Common myeloid progenitor, CD34-positive (primary cell): ENCODE measurements around the gene NPY2R.

ENCODE experiments used
- CTCF ChIA-PET: fragments of 350-600 bp; sonication (Branson Sonifier 250); formaldehyde crosslinking; loops from one replicate; lab custom pipeline; 2021; ENCODE audit warnings: antibody characterized with exemption; lab: Charles Lee
- POLR2A ChIA-PET: fragments of 350-600 bp; sonication (Branson Sonifier 250); formaldehyde crosslinking; loops from one replicate; lab custom pipeline; 2021; ENCODE audit warnings: antibody characterized with exemption; lab: Charles Lee
- DNase-seq, 3 donors: peaks; one replicate each; pipeline versions ENCODE4 v3.0.0 to v3.0.0-alpha.2; 2013
- H3K27ac ChIP-seq, 2 experiments: 1 replicate in 1 of 2; 2 replicates in 1 of 2; pipeline ENCODE4 v1.7.0; 2013; ENCODE audit warnings: inconsistent platforms in 2 of 2, low read length in 2 of 2, mild to moderate bottlenecking in 2 of 2, low read depth in 1 of 2, moderate library complexity in 1 of 2; ENCODE audit not compliant: severe bottlenecking in 2 of 2, insufficient read depth in 1 of 2, poor library complexity in 1 of 2
- H3K27me3 ChIP-seq, 5 experiments: replicated peaks in 2 of 5; 1 replicate in 3 of 5; 2 replicates in 2 of 5; pipeline versions ENCODE4 v1.6.1 to v1.7.0; 2013; ENCODE audit warnings: low read length in 4 of 5, mild to moderate bottlenecking in 2 of 5, moderate library complexity in 2 of 5, inconsistent platforms in 1 of 5; ENCODE audit not compliant: insufficient read depth in 5 of 5, control insufficient read depth in 4 of 5
- H3K36me3 ChIP-seq, 4 experiments: 1 replicate in 2 of 4; 2 replicates in 2 of 4; pipeline versions ENCODE4 v1.6.1 to v1.7.0; 2013; ENCODE audit warnings: low read length in 3 of 4, control low read depth in 1 of 4, mild to moderate bottlenecking in 1 of 4; ENCODE audit not compliant: control insufficient read depth in 4 of 4, insufficient read depth in 4 of 4
- H3K4me1 ChIP-seq, 4 experiments: 1 replicate in 3 of 4; 2 replicates in 1 of 4; pipeline versions ENCODE4 v1.6.1 to v1.7.1; 2013; ENCODE audit warnings: low read length in 3 of 4, mild to moderate bottlenecking in 3 of 4, control low read depth in 1 of 4, inconsistent platforms in 1 of 4, moderate library complexity in 1 of 4; ENCODE audit not compliant: control insufficient read depth in 4 of 4, insufficient read depth in 4 of 4; ENCODE audit errors: control extremely low read depth in 1 of 4
- H3K4me3 ChIP-seq, 7 experiments: 1 replicate in 4 of 7; 2 replicates in 3 of 7; pipeline versions ENCODE4 v1.5.1 to v1.7.0; 2013; ENCODE audit warnings: mild to moderate bottlenecking in 7 of 7, low read length in 6 of 7, moderate library complexity in 6 of 7, inconsistent platforms in 2 of 7, low read depth in 2 of 7, control low read depth in 1 of 7; ENCODE audit not compliant: insufficient read depth in 4 of 7, control insufficient read depth in 1 of 7; ENCODE audit errors: extremely low read depth in 1 of 7
- H3K9me3 ChIP-seq, 5 experiments: 1 replicate in 4 of 5; 2 replicates in 1 of 5; pipeline versions ENCODE4 v1.6.1 to v1.7.1; 2013; ENCODE audit warnings: low read length in 4 of 5, mild to moderate bottlenecking in 2 of 5, inconsistent platforms in 1 of 5, low read depth in 1 of 5, moderate library complexity in 1 of 5; ENCODE audit not compliant: control insufficient read depth in 4 of 5, insufficient read depth in 2 of 5; ENCODE audit errors: control extremely low read depth in 1 of 5
- WGBS: methylation state at CpG from one replicate; pipeline ENCODE4 v1.1.5; 2013; ENCODE audit not compliant: insufficient coverage; 5-methylcytosine and 5-hydroxymethylcytosine counted together

Gene NPY2R

GRCh38 chr4:155186972-155187371, 21.5 kb upstream of the NPY2R start:
- no peak for DNase-seq
- ChIA-PET CTCF (no interaction called here), POLR2A (no interaction called here)
- Histone ChIP-seq H3K36me3 (no peaks in the 10 kb centered on the region), H3K27me3 (no peaks in the 10 kb centered on the region), H3K9me3 (no peaks in the 10 kb centered on the region), H3K27ac (no peak overlapping the region), H3K4me1 (no peaks in the 10 kb centered on the region), H3K4me3 (no peak overlapping the region)
- WGBS = no CpG with 5 or more reads among the region's 2 CpGs

DNA sequence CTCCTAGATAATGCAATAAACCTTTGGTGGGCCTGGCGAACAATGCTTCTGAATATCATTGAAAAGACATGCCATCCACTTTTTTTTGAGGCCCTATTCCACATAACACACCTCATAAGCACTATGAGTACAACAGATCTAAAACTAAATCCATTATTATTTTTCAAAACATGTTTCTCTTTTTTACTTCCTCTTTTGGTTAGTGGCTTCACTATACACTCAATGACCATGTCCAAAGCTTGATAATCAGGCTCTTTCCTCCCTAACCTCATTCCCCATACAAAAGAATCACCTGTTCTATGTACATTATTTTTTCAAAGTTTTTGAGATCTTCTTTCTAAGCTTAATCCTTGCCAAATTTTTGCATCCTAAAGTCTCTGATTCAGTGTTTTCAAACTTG, 20.4 kb upstream of the NPY2R start:
- Histone ChIP-seq H3K9me3 (no peaks in the 10 kb centered on the region), H3K27me3 (no peaks in the 10 kb centered on the region), H3K36me3 (no peaks in the 10 kb centered on the region), H3K4me1 (no peaks in the 10 kb centered on the region), H3K4me3 (no peak overlapping the region), H3K27ac (no peak overlapping the region)
- CTCF ChIA-PET = no interaction called here
- 100% methylated on average over 1 of the region's 1 CpG for WGBS
- POLR2A ChIA-PET = no interaction called here
- no peak for DNase-seq

DNA sequence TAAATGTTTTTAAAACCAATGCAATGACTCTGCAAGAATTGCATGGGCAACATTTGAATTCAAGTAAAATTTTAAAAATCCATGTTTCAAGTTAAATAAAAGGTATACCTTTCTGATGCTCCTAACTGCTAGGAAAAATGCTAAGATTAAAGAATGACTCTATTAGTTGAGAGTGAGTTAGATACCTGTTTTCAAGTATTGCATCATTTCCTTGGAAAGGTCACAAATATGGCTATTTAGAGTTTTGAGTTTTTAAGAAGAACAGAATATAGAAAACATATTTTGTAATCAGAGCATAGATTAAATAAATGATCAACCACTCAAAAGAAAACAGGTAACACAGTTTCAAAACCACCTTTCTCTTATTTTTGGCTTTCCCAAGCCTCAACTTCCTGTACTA, 18.3 kb upstream of the NPY2R start:
- Histone ChIP-seq H3K27ac (no peak overlapping the region), H3K9me3 (no peaks in the 10 kb centered on the region), H3K36me3 (no peaks in the 10 kb centered on the region), H3K4me3 (no peak overlapping the region), H3K27me3 (no peaks in the 10 kb centered on the region), H3K4me1 (no peaks in the 10 kb centered on the region)
- CTCF ChIA-PET = no interaction called here
- no peak for DNase-seq
- POLR2A ChIA-PET = no interaction called here

GRCh38 chr4:155197757-155198156, 10.7 kb upstream of the NPY2R start:
- Histone ChIP-seq H3K27me3 (no peaks in the 10 kb centered on the region), H3K36me3 (no peaks in the 10 kb centered on the region), H3K27ac (no peak overlapping the region), H3K4me3 (no peak overlapping the region), H3K9me3 (no peaks in the 10 kb centered on the region), H3K4me1 (no peaks in the 10 kb centered on the region)
- ChIA-PET POLR2A (no interaction called here), CTCF (no interaction called here)
- WGBS = 100% methylated on average over 1 of the region's 2 CpGs
- DNase-seq = no peak

GRCh38 chr4:155207534-155208257, 740 bp upstream of the NPY2R start:
- 2% methylated on average over 12 of the region's 26 CpGs for WGBS
- CTCF ChIA-PET = no interaction called here

DNA sequence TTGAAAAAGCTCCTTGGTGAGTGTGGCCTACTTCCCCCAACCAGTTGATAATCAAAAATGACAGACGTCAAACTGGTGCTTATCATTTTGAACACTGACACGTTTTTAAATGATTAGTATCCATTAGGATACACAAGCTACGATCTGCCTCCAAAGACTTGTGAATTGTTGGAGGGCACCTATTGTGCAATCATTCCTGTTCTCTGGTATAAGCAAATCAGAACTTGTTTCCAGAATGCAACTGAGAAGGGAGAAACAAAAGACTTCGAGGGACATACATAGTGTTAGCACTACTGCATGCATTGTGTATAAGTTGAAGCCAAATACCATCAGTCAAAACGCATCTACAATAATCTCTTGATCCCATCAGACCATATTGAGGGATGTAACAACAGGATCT, 11.6 kb downstream of the NPY2R start:
- Histone ChIP-seq H3K36me3 (no peaks in the 10 kb centered on the region), H3K9me3 (no peaks in the 10 kb centered on the region), H3K4me1 (no peaks in the 10 kb centered on the region), H3K4me3 (no peak overlapping the region), H3K27me3 (no peaks in the 10 kb centered on the region), H3K27ac (no peak overlapping the region)
- POLR2A ChIA-PET = no interaction called here
- CTCF ChIA-PET = no interaction called here
- WGBS = 87% methylated on average over 3 of the region's 5 CpGs
- DNase-seq = no peak

More at GRCh38 chr4:155207534-155208257, 740 bp upstream of the NPY2R start:
- H3K4me3 ChIP-seq = peak overlapping the region in 1 of 7 experiments; percentile 45
- H3K9me3 ChIP-seq = no peaks in the 10 kb centered on the region
- POLR2A ChIA-PET = no interaction called here
- peaks cover 0 to 9% (median 3%) of the 10 kb centered on the region in 4 experiments for H3K4me1 ChIP-seq
- H3K27me3 ChIP-seq = peaks cover 26 to 66% (median 32%) of the 10 kb centered on the region in 5 experiments
- no peak overlapping the region for H3K27ac ChIP-seq
- no peaks in the 10 kb centered on the region for H3K36me3 ChIP-seq
- no peak for DNase-seq

GRCh38 chr4:155227131-155227530, 18.7 kb downstream of the NPY2R start:
- no peaks in the 10 kb centered on the region for H3K27me3 ChIP-seq
- H3K36me3 ChIP-seq = no peaks in the 10 kb centered on the region
- no peak for DNase-seq
- 60% methylated on average over 1 of the region's 2 CpGs for WGBS
- no peak overlapping the region for H3K4me3 ChIP-seq
- ChIA-PET CTCF (no interaction called here), POLR2A (no interaction called here)
- H3K9me3 ChIP-seq = no peaks in the 10 kb centered on the region
- no peaks in the 10 kb centered on the region for H3K4me1 ChIP-seq
- H3K27ac ChIP-seq = no peak overlapping the region
